HG02588 (cell line): ENCODE measurements around the gene MTHFR.

Source experiments
- ATAC-seq: cut with Tn5 transposase; IDR thresholded peaks from one replicate; pipeline ENCODE4 v1.9.1; 2021; ENCODE audit warnings: mild to moderate bottlenecking, moderate library complexity; ENCODE audit not compliant: unreplicated experiment

The MTHFR gene

GRCh38 chr1:11761988-11762406 is 43.8 kb downstream of the MTHFR start, which contains the start of gene C1orf167:
TSS of gene C1orf167 (plus strand) at chr1:11762193. CDS start at chr1:11764401, 2,208 bp downstream.
- no peak for ATAC-seq

GRCh38 chr1:11761285-11761684 is 44.5 kb downstream of the MTHFR start:
- no peak for ATAC-seq

DNA sequence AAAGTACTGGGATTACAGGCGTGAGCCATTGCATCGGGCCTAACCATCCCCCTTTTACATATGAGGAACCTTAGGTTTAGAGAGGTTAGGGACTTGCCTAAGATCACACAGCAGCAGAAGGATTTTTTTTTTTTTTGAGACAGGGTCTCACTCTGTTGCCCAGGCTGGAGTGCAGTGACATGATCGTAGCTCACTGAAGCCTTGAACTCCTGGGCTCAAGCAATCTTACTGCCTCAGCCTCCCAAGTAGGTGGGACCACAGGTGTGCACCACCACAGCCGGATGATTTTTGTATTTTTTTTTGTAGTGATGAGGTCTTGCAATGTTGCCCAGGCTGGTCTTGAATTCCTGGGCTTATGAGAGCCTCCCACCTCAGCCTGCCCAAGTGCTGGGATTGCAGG is 46.0 kb downstream of the MTHFR start:
- ATAC-seq: no peak

- ATAC-seq: no peak
These were observed 48.7 kb downstream of the MTHFR start for GRCh38 chr1:11757047-11757446.

GRCh38 chr1:11753555-11754208 is 52.1 kb downstream of the MTHFR start:
- no peak for ATAC-seq

GRCh38 chr1:11752359-11753088 is 53.2 kb downstream of the MTHFR start:
- no peak for ATAC-seq

DNA sequence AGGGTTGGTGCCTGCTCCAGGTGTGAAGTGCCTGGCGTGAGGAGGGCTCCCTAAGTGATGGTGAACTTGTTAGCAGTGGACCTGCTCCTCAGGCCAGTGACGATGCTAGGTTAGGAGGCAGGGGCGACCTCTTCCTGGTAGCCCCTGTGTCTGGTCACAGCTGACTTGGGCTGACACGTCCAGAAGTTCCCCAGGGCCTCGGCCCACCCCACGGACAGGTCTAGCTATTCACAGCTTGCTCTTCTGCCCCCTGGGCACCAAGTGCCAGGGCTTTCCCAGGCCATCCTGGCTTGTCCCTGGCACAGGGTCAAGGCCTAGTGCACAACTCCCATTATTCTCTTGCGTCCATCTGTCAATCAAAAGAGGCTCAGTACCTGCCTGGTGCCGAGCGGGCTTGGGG is 54.7 kb downstream of the MTHFR start:
- no peak for ATAC-seq

GRCh38 chr1:11749996-11750395 is 55.8 kb downstream of the MTHFR start:
- ATAC-seq: no peak

DNA sequence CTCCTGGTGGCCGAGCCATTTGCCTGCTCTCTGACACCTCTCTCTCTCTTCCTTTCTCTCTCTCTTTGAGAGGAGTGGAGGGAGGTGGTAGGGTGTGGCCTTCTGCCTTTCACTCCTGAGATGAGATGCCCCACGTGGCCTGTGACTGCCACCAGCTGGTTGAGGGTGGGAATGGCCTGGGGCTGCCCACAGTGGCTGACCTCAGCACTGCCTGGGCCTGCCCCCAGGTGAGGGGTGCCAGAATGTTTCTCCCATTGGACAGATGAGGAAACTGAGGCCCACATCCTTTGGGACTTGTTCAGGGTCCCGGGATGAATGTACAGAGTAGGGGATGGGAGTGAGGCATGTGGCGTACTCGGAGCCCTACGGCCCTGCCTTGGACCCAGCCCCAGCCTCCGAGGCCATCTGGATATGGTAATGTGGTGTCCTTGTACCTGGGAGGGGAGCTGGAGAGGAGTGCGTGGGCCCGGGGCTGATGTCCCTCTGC is 56.5 kb downstream of the MTHFR start:
- ATAC-seq: no peak

- ATAC-seq: no peak
These were observed 57.2 kb downstream of the MTHFR start for GRCh38 chr1:11748294-11749202.

GRCh38 chr1:11746795-11747487 is 58.8 kb downstream of the MTHFR start:
- ATAC-seq: no peak

DNA sequence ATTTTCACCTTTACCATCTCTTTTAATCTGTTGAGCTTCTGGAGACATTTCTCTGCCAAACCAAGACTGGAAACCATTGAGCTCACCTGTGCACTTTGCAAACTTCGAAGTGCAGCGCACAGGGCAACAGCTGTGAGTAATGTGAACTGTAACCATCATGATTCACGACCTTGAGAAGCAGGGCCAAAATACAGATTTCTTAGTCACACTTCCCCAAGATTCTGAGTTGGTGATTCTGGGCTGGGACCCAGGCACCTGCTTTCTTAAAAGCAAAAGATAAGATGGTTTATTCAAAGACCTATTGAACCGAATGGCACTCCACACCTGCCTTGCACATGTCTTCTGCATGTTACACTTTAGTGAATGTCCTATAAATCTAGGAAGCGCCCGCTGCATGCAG is 59.7 kb downstream of the MTHFR start:
- no peak for ATAC-seq

DNA sequence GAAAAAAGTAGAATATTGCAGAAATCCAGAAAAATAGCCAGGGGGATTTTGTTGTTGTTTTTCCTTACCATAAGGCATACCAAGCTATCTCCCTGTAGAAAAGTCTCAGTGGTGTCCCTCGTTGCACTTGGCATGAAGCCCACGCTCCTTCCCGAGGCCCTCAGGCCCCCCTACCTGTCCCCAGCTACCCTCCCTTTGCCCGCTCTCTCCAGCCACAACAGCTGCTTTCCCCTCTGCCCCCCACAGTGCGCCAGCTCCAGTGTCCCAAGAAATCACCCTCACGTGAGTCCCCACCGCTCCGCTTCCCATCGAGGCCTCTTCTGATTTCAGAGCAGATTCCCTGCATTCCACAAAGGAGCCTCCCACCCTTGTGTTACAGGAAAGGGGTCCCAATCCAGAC is 61.5 kb downstream of the MTHFR start:
- no peak for ATAC-seq

GRCh38 chr1:11741919-11742558 is 63.7 kb downstream of the MTHFR start:
- no peak for ATAC-seq

GRCh38 chr1:11741482-11741881 is 64.3 kb downstream of the MTHFR start:
- no peak for ATAC-seq

DNA sequence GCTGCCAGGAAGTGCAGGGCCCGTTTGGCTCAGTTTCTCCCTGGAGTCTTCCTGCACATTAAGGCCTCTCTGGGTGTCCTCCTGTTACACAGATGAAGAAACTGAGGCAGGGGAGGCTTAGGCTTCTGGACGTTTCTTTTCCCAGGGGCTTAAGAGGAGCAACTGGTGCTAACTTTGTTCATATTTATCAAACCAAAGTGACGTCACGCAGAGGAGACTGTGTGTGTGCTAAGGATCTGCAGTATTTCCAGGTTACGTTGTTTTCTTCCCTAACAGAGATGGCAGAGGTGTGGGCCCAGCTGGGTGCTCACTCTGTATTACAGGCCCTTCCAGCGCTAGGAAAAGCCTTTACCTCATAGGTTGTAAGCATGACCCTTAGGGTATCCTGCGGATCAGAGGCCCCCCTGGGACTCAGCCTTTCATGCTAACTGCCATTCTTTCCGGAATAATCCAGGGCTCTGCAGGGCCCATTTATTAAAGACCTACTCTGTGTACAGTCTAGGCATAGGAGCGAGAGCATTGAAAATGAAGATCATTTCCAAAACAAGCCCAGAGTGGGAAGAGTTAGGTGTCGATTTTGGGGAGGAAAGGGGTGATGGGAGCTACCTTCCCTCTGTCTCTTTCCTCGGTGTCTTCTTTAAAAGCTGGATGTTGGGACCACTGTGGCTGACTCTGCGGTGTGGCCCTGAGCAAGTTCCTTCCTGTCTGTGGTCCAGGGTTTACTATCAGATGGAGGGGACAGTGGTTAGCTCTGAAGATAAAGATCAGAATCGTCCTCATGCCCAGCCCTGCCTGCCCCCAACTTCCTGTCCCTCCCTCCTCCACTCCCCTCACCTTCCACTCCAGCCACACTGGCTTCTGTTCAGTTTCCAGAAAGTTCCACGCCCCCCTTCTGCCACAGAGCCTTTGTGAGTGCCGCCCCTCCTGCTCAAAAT is 65.2 kb downstream of the MTHFR start:
- ATAC-seq: no peak

GRCh38 chr1:11738783-11739182 is 67.0 kb downstream of the MTHFR start:
- ATAC-seq: no peak

DNA sequence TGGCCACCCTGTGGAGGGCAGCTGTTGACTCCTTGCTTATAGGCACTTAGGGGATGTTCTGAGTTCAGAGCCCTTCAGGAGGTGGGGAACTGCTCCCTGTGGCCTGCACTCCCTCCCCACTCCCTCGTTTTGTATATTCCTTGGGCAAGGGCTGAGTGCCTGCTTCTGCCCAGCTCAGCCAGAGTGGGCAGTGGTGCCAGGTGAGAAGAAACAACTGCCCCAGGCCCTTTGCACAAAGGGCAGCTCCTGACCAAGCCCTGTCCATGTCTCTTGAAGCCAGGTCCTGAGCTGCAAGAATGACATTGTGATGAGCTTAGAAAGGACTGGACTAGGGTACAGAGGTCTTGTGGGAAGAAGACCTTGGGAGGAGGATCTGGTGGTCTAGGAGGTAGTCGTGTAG is 67.7 kb downstream of the MTHFR start:
- ATAC-seq: no peak
